Vagina (tissue), 2 donors: ENCODE measurements around the gene CAMTA2.

Experiments used
- POLR2A ChIP-seq, 2 donors: fragments of 450-650 bp; IDR thresholded peaks; one replicate each; pipeline ENCODE4 v1.6.1; 2017; ENCODE audit warnings: antibody characterized with exemption in 2 of 2, mild to moderate bottlenecking in 2 of 2, moderate library complexity in 2 of 2
- POLR2AphosphoS5 ChIP-seq, 2 donors: sonication (generic); formaldehyde crosslinking; IDR thresholded peaks; one replicate each; pipeline ENCODE4 v1.9.0; 2017; ENCODE audit warnings: antibody characterized with exemption in 2 of 2, mild to moderate bottlenecking in 2 of 2, low read depth in 1 of 2; ENCODE audit not compliant: insufficient read depth in 1 of 2
- TF ChIP-seq, protein P1 (sequence below), 3 experiments: fragments of 450-650 bp in 2 of 3; fragments of 200-600 bp in 1 of 3; sonication (generic) in 1 of 3; IDR thresholded peaks; one replicate each; pipeline ENCODE4 v1.5.1; 2017 to 2019; ENCODE audit warnings: antibody characterized with exemption in 3 of 3, mild to moderate bottlenecking in 2 of 3, moderate library complexity in 2 of 3

DNA sequence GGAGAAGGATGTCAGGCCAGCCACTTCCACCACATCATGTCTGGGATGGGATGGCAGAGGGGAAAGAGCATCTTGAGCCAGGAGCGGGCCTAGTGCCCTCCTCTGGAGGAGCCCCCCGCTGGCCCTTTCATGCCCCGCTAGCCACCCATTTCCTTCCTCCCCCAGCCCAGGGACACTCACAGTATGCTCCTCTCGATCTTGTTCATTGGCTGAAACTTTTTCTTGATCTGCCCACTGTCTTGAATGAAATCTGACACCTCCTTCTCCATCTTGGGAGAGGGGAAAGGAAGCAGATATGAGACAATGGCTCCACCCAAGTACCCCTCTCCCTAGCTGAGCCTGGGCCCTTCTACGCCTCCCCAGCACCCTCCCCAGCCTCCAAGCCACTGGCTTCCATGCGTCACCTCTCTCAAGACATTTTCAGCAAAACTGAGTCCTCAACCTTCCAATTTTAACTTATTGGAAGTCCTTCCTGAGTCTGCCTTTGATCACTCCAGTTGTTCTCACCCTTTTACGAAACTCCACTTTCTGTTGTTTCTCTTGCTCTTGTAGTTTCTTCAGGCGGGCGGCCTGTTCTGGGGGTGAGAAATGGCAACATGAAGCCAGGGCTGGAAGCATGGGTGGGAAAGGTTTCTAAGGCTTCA lies 27.1 kb downstream of the CAMTA2 start:
- no peak for TF ChIP-seq POLR2A (IDR thresholded peaks at IDR 0.05)
- TF ChIP-seq, protein P1, sequence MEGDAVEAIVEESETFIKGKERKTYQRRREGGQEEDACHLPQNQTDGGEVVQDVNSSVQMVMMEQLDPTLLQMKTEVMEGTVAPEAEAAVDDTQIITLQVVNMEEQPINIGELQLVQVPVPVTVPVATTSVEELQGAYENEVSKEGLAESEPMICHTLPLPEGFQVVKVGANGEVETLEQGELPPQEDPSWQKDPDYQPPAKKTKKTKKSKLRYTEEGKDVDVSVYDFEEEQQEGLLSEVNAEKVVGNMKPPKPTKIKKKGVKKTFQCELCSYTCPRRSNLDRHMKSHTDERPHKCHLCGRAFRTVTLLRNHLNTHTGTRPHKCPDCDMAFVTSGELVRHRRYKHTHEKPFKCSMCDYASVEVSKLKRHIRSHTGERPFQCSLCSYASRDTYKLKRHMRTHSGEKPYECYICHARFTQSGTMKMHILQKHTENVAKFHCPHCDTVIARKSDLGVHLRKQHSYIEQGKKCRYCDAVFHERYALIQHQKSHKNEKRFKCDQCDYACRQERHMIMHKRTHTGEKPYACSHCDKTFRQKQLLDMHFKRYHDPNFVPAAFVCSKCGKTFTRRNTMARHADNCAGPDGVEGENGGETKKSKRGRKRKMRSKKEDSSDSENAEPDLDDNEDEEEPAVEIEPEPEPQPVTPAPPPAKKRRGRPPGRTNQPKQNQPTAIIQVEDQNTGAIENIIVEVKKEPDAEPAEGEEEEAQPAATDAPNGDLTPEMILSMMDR (IDR thresholded peaks at IDR 0.05) = no peak
- TF ChIP-seq POLR2AphosphoS5 (IDR thresholded peaks at IDR 0.05; ENCODE audit: insufficient read depth in 1 of 2, low read depth in 1 of 2) = no peak
